ENCODE data around the gene SRCAP.

DNA sequence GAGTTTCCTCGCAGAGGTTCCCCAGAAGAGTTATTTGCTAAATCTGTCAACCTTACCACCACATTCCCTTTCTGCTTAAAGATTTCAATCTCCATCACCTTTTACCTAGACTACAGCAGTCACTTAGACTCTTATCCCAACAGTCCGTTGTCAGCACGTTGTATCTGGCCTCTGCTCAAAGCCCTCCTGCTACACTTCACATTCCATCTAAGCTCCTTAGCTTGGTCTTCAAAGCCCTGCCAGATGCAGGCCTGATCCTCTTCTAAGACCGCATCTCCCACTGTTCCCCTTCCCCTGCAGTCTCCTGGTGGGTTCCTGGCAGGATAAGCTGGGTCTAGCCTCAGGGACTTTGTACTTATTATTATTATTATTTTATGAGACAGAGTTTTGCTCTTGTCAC, 10.3 kb upstream of the SRCAP start:
- TF ChIP-seq, protein P1, sequence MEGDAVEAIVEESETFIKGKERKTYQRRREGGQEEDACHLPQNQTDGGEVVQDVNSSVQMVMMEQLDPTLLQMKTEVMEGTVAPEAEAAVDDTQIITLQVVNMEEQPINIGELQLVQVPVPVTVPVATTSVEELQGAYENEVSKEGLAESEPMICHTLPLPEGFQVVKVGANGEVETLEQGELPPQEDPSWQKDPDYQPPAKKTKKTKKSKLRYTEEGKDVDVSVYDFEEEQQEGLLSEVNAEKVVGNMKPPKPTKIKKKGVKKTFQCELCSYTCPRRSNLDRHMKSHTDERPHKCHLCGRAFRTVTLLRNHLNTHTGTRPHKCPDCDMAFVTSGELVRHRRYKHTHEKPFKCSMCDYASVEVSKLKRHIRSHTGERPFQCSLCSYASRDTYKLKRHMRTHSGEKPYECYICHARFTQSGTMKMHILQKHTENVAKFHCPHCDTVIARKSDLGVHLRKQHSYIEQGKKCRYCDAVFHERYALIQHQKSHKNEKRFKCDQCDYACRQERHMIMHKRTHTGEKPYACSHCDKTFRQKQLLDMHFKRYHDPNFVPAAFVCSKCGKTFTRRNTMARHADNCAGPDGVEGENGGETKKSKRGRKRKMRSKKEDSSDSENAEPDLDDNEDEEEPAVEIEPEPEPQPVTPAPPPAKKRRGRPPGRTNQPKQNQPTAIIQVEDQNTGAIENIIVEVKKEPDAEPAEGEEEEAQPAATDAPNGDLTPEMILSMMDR (IDR thresholded peaks at IDR 0.05): no peak
- TF ChIP-seq POLR2AphosphoS5 (IDR thresholded peaks at IDR 0.05; ENCODE audit: insufficient read depth in 1 of 2, low read depth in 1 of 2): no peak
- no peak for TF ChIP-seq POLR2A (IDR thresholded peaks at IDR 0.05)
